Activated naive CD8-positive, alpha-beta T cell treated with anti-CD3 and anti-CD28 coated beads, Interleukin-2, amount 50 U/mL, for 24 hours (primary cell): ENCODE data around the gene SRP19.

Source experiments
- ATAC-seq: fragments of 150-1000 bp; cut with Tn5 transposase; one replicate; pipeline ENCODE4 v1.10.0; 2021
- DNase-seq: peaks from one replicate; pipeline ENCODE4 v3.0.0; 2021
- H3K27ac Mint-ChIP-seq: one replicate; pipeline ENCODE4 v1.8.0; 2021; ENCODE audit warnings: mild to moderate bottlenecking, mixed read lengths
- H3K27me3 Mint-ChIP-seq: one replicate; pipeline ENCODE4 v1.8.0; 2021; ENCODE audit warnings: mixed read lengths
- H3K36me3 Mint-ChIP-seq: one replicate; pipeline ENCODE4 v1.8.0; 2021; ENCODE audit warnings: low read depth, mixed read lengths
- H3K4me1 Mint-ChIP-seq: one replicate; pipeline ENCODE4 v1.8.0; 2021; ENCODE audit warnings: mixed read lengths
- H3K4me3 Mint-ChIP-seq: one replicate; pipeline ENCODE4 v1.8.0; 2021; ENCODE audit warnings: mild to moderate bottlenecking, moderate library complexity, mixed read lengths
- H3K9me3 Mint-ChIP-seq: one replicate; pipeline ENCODE4 v1.8.0; 2021; ENCODE audit warnings: mixed read lengths

Gene SRP19

DNA sequence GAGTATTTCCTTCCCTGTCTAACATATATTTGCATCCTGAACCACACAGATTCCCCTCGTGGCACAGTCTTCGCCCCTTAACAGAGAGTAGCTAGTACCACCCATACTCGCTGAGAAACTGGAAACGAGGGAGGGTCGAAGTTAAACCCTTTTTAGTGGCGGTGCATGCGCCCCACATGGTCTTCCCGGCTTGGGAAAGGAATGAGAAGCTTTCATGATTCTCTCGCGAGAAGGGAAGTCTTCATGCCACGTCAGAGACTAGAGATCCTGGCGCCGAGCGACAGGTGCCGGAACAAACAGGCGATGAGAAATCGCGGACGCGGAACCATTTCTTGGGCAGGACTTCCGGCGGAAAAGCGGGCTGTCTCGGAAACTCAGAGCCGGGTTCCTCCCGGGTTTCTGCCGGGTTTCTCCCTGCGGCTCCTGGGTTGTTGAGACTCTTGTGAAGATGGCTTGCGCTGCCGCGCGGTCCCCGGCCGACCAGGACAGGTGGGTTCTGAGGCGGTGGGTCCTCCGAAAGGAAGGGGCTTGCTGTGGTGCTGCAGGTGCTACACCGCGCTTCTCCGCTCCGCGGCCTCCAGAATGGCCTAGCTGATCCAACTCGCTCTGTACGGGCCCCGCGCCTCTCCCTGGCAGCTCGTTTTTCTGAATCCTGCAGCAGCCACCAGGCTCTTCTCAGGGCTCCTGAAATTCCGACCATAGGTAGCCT is at the start of gene SRP19:
TSS of gene SRP19 (plus strand) at position 359 of the 709 bp plus-strand sequence. CDS start at position 449, 90 bp downstream.
- DNase-seq = peak; percentile 90
- Mint-ChIP-seq H3K36me3 (peaks cover 19% of the 10 kb centered on the region), H3K4me3 (peak within 1 kb of the TSS; percentile 96), H3K4me1 (peaks cover 35% of the 10 kb centered on the region), H3K27ac (peak within 1 kb of the TSS; percentile 99), H3K27me3 (peaks cover 7% of the 10 kb centered on the region), H3K9me3 (no peaks in the 10 kb centered on the region)
- peak; percentile 98 for ATAC-seq

- no peak overlapping the region for H3K27ac Mint-ChIP-seq
- H3K9me3 Mint-ChIP-seq = no peaks in the 10 kb centered on the region
- H3K4me1 Mint-ChIP-seq = peaks cover 5% of the 10 kb centered on the region
- no peak overlapping the region for H3K4me3 Mint-ChIP-seq
- peaks cover 13% of the 10 kb centered on the region for H3K36me3 Mint-ChIP-seq
- DNase-seq (no peak), ATAC-seq (no peak)
- no peaks in the 10 kb centered on the region for H3K27me3 Mint-ChIP-seq
Measured at GRCh38 chr5:112812549-112812948, 48.5 kb upstream of the SRP19 start.

GRCh38 chr5:112820246-112820645 is 40.8 kb upstream of the SRP19 start:
- ATAC-seq = no peak
- DNase-seq = no peak
- H3K36me3 Mint-ChIP-seq = peaks cover 21% of the 10 kb centered on the region
- no peaks in the 10 kb centered on the region for H3K4me1 Mint-ChIP-seq
- H3K27ac Mint-ChIP-seq = no peak overlapping the region
- H3K27me3 Mint-ChIP-seq = no peaks in the 10 kb centered on the region
- no peaks in the 10 kb centered on the region for H3K9me3 Mint-ChIP-seq
- H3K4me3 Mint-ChIP-seq = no peak overlapping the region

DNA sequence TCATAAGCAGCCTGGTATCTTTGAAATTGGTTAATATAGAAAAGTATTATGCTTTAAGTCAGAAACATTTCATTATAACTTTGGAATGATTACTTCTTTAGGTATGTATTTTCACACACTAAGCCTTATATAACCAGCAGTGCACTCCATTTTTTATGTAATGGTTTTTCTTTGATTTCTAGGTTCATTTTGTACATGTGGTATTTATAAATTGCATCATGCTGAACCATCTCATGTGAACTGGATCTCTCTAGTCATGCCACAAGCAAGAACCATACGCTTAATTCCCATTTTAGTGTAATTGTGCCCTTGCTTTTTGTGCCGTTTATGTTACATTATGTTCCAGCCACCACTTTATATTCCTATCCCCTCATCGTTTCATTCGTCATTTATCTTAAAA is 38.6 kb upstream of the SRP19 start:
- H3K4me1 Mint-ChIP-seq = no peaks in the 10 kb centered on the region
- no peaks in the 10 kb centered on the region for H3K27me3 Mint-ChIP-seq
- ATAC-seq (no peak), DNase-seq (no peak)
- peaks cover 21% of the 10 kb centered on the region for H3K36me3 Mint-ChIP-seq
- H3K27ac Mint-ChIP-seq = no peak overlapping the region
- no peaks in the 10 kb centered on the region for H3K9me3 Mint-ChIP-seq
- H3K4me3 Mint-ChIP-seq = no peak overlapping the region

DNA sequence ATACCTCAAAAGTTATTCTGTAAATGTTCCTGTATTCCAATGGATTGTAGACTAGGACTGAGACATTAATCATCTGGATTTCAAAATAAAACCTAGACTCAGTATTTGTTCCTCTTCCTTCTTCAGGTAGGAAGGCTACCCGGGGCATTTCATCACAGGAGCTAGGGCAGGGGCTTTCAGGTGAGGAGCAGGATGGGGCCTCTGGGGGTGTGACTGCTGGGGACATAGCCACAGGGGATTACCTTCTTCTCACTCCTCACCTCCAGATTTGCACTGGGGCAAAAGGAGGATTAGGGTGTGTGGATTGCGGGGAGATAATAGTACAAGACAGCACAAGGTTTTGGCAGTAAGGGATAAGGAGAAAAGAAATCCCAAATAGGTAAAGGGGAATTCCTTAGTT is 37.9 kb upstream of the SRP19 start:
- Mint-ChIP-seq H3K27me3 (no peaks in the 10 kb centered on the region), H3K27ac (no peak overlapping the region), H3K4me3 (no peak overlapping the region), H3K4me1 (no peaks in the 10 kb centered on the region), H3K9me3 (no peaks in the 10 kb centered on the region), H3K36me3 (peaks cover 23% of the 10 kb centered on the region)
- ATAC-seq = no peak
- DNase-seq = no peak

DNA sequence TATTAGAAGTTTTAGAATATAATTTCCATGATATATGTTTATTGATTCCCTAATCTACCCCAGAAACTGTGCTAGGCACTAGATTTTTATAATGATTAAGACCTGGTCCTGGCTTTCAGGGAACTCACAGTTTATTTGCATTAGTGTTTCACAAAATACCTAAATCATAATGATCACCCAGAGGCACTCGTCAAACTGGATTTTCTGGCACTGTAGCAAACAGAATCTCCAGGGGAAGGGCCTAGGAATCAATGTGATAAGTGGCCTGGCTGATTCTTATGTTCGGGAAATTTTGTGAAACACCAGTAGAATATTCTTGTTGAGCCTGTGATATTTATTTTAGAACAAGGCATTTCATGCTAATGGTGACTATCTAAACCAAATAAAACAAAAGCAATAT is 37.4 kb upstream of the SRP19 start:
- H3K36me3 Mint-ChIP-seq = peaks cover 20% of the 10 kb centered on the region
- H3K4me1 Mint-ChIP-seq = no peaks in the 10 kb centered on the region
- no peak overlapping the region for H3K4me3 Mint-ChIP-seq
- ATAC-seq (no peak), DNase-seq (no peak)
- no peak overlapping the region for H3K27ac Mint-ChIP-seq
- no peaks in the 10 kb centered on the region for H3K27me3 Mint-ChIP-seq
- no peaks in the 10 kb centered on the region for H3K9me3 Mint-ChIP-seq

DNA sequence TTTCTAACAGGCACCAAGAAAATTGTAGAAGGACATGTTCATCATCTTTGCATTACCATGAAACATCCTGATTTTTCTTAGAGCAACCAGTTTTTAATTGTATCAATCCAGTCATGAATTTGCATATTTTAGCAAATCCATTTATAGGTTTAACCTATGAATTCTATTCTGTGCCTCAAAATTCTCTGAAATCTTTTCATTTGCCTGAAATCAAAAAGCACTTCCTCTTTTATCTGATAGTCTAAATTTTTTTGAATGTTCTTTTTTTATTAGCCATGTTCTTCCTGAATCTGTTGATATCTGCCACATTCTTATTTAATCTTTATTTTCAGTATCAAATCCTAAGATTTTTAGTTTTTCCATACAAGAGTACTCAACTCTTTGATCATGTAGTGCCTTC is 36.9 kb upstream of the SRP19 start:
- ATAC-seq (no peak), DNase-seq (no peak)
- no peaks in the 10 kb centered on the region for H3K4me1 Mint-ChIP-seq
- H3K27me3 Mint-ChIP-seq = no peaks in the 10 kb centered on the region
- H3K36me3 Mint-ChIP-seq = peaks cover 20% of the 10 kb centered on the region
- H3K4me3 Mint-ChIP-seq = no peak overlapping the region
- no peak overlapping the region for H3K27ac Mint-ChIP-seq
- H3K9me3 Mint-ChIP-seq = no peaks in the 10 kb centered on the region

- H3K36me3 Mint-ChIP-seq = peaks cover 19% of the 10 kb centered on the region
Measured at GRCh38 chr5:112830378-112830777, 30.7 kb upstream of the SRP19 start.

GRCh38 chr5:112833971-112834370 is 27.1 kb upstream of the SRP19 start:
- no peaks in the 10 kb centered on the region for H3K27me3 Mint-ChIP-seq
- no peaks in the 10 kb centered on the region for H3K9me3 Mint-ChIP-seq
- no peak for DNase-seq
- peaks cover 27% of the 10 kb centered on the region for H3K36me3 Mint-ChIP-seq
- no peaks in the 10 kb centered on the region for H3K4me1 Mint-ChIP-seq
- no peak overlapping the region for H3K27ac Mint-ChIP-seq
- ATAC-seq = no peak
- H3K4me3 Mint-ChIP-seq = no peak overlapping the region

More at GRCh38 chr5:112830378-112830777, 30.7 kb upstream of the SRP19 start:
- DNase-seq (no peak), ATAC-seq (no peak)
- Mint-ChIP-seq H3K27ac (no peak overlapping the region), H3K27me3 (no peaks in the 10 kb centered on the region), H3K4me1 (no peaks in the 10 kb centered on the region), H3K9me3 (no peaks in the 10 kb centered on the region), H3K4me3 (no peak overlapping the region)

- DNase-seq (no peak), ATAC-seq (no peak)
- no peak overlapping the region for H3K27ac Mint-ChIP-seq
- no peaks in the 10 kb centered on the region for H3K27me3 Mint-ChIP-seq
- no peak overlapping the region for H3K4me3 Mint-ChIP-seq
- H3K4me1 Mint-ChIP-seq = peaks cover 3% of the 10 kb centered on the region
- no peaks in the 10 kb centered on the region for H3K9me3 Mint-ChIP-seq
- peaks cover 4% of the 10 kb centered on the region for H3K36me3 Mint-ChIP-seq
Measured at GRCh38 chr5:112844489-112844888, 16.6 kb upstream of the SRP19 start.

DNA sequence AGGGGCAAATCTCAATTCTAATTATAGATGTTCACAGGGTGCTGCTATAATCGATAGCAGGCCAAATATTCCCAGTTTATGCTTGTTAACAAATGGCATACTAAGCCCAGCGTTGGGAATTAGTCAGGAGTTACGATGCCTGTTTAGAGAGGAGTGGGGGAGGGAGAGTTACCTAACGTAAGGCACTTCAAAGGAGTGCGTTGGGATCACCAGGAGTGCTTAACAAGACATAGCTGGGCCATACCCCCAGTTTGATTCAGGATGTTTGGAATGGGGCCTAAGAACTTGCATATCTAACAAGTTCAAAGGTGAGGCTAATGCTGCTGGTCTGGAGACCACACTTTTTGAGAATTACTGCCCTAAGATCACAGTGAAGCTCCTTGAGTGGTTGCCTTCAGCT is 14.5 kb upstream of the SRP19 start:
- Mint-ChIP-seq H3K36me3 (no peaks in the 10 kb centered on the region), H3K27me3 (peaks cover 9% of the 10 kb centered on the region), H3K27ac (no peak overlapping the region), H3K9me3 (no peaks in the 10 kb centered on the region), H3K4me1 (peaks cover 3% of the 10 kb centered on the region), H3K4me3 (no peak overlapping the region)
- no peak for DNase-seq
- ATAC-seq = no peak

GRCh38 chr5:112847306-112847705 is 13.8 kb upstream of the SRP19 start:
- ATAC-seq = no peak
- no peak overlapping the region for H3K4me3 Mint-ChIP-seq
- no peaks in the 10 kb centered on the region for H3K9me3 Mint-ChIP-seq
- DNase-seq = no peak
- H3K27ac Mint-ChIP-seq = no peak overlapping the region
- H3K36me3 Mint-ChIP-seq = no peaks in the 10 kb centered on the region
- peaks cover 12% of the 10 kb centered on the region for H3K27me3 Mint-ChIP-seq
- peaks cover 3% of the 10 kb centered on the region for H3K4me1 Mint-ChIP-seq

DNA sequence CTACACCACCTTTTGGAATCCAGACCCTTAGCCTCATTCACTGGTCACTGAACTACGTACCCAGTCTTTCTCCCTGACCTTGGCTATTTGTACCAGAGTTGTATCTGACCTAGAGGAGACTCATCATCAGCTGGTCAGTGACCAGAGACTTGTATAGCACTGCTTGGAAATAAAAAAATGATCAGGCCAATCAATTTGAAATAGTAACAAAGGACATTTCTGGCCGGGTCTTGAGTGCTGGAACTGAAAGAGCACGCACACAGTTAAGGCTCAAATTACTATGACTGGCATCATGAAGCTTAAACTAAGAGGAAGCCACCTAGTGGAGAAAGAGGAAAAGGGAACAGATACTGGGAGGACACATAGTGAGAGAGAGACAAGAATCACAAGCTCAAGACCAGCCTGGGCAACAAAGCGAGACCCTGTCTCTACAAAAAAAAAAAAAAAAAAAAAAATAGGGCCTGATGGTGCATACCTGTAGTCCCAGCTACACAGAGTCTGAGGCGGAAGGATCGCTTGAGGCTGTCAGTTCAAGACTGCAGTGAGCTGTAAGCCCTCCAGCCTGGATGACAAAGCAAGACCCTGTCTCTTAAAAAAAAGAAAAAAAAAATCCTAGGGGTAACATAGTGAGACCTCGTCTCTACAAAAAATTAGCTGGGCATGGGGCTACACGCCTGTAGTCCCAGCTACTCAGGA is 12.8 kb upstream of the SRP19 start:
- H3K9me3 Mint-ChIP-seq = no peaks in the 10 kb centered on the region
- no peak overlapping the region for H3K27ac Mint-ChIP-seq
- H3K36me3 Mint-ChIP-seq = no peaks in the 10 kb centered on the region
- peaks cover 3% of the 10 kb centered on the region for H3K4me1 Mint-ChIP-seq
- peak; percentile 88 for ATAC-seq
- no peak for DNase-seq
- H3K27me3 Mint-ChIP-seq = peaks cover 14% of the 10 kb centered on the region
- H3K4me3 Mint-ChIP-seq = no peak overlapping the region

DNA sequence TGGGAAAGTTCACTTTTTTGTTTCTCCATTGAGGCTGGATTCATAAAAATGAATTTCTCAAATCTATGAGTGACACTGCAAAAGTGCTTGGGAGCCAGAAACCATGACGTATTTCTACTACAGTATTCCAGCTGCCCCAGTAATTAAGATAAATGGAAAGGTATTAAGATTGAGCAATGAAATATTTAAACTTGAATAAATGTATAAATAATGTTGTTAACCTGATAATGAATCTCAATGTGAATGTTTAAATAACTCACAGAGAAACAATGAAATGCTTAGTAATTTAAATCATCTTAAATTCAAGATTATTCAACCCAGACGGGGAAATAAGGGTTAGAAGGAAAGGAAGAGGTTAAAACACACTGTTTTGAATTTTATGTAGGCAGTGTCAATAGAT is 11.2 kb upstream of the SRP19 start:
- no peak for ATAC-seq
- H3K4me3 Mint-ChIP-seq = no peak overlapping the region
- H3K27ac Mint-ChIP-seq = no peak overlapping the region
- peaks cover 2% of the 10 kb centered on the region for H3K36me3 Mint-ChIP-seq
- peaks cover 3% of the 10 kb centered on the region for H3K4me1 Mint-ChIP-seq
- DNase-seq = no peak
- H3K27me3 Mint-ChIP-seq = peaks cover 26% of the 10 kb centered on the region
- H3K9me3 Mint-ChIP-seq = peaks cover 4% of the 10 kb centered on the region

GRCh38 chr5:112854651-112855050 is 6.4 kb upstream of the SRP19 start:
- Mint-ChIP-seq H3K36me3 (peaks cover 3% of the 10 kb centered on the region), H3K4me3 (no peak overlapping the region), H3K27me3 (peaks cover 44% of the 10 kb centered on the region), H3K4me1 (no peaks in the 10 kb centered on the region), H3K27ac (no peak overlapping the region), H3K9me3 (peaks cover 7% of the 10 kb centered on the region)
- DNase-seq (no peak), ATAC-seq (no peak)
